MCF 10A (cell line): Measurements from ENCODE around the gene SERINC1. TPM values are rescaled to one million over a fixed set of nuclear protein-coding genes. Genes with fewer than 3 reads are reported as not detected.

Experiments used
- BruUV-seq: library from RNA; stranded (reverse); fragments of 400-500 nt; replicated peaks from 2 replicates; lab custom pipeline; 2021; lab: Mats Ljungman, UMichigan
- CTCF ChIA-PET: fragments of 300-600 bp; sonication (Branson Sonifier 250); formaldehyde crosslinking; extraction: SDS; loops from one replicate; lab custom pipeline; 2021; ENCODE audit warnings: antibody characterized with exemption, inconsistent platforms; lab: Yijun Ruan, JAX
- POLR2A ChIA-PET: fragments of 300-600, 350-650 bp; sonication (Branson Sonifier 250); formaldehyde crosslinking; extraction: SDS; loops from one replicate; lab custom pipeline; 2020; ENCODE audit warnings: antibody characterized with exemption, inconsistent platforms; lab: Yijun Ruan, JAX
- DNase-seq: peaks from one replicate; pipeline ENCODE4 v3.0.0-alpha.2; 2018; ENCODE audit not compliant: unreplicated experiment
- H3K27ac Mint-ChIP-seq: one replicate; pipeline ENCODE4 v1.8.0; 2022; ENCODE audit warnings: mild to moderate bottlenecking, low read depth, mixed read lengths; ENCODE audit not compliant: unreplicated experiment
- H3K27me3 Mint-ChIP-seq: one replicate; pipeline ENCODE4 v1.8.0; 2022; ENCODE audit warnings: mixed read lengths; ENCODE audit not compliant: insufficient read depth, unreplicated experiment
- H3K36me3 Mint-ChIP-seq: one replicate; pipeline ENCODE4 v1.8.0; 2022; ENCODE audit warnings: mild to moderate bottlenecking, moderate library complexity, mixed read lengths; ENCODE audit not compliant: insufficient read depth, unreplicated experiment
- H3K4me1 Mint-ChIP-seq: one replicate; pipeline ENCODE4 v1.8.0; 2022; ENCODE audit warnings: mixed read lengths; ENCODE audit not compliant: insufficient read depth, unreplicated experiment
- H3K4me3 Mint-ChIP-seq: one replicate; pipeline ENCODE4 v1.8.0; 2022; ENCODE audit warnings: mild to moderate bottlenecking, moderate library complexity, mixed read lengths; ENCODE audit not compliant: unreplicated experiment
- H3K9me3 Mint-ChIP-seq: one replicate; pipeline ENCODE4 v1.8.0; 2022; ENCODE audit warnings: mixed read lengths; ENCODE audit not compliant: unreplicated experiment
- intact Hi-C: fragments of 100-400 bp; cut with micrococcal nuclease; formaldehyde crosslinking; loops from 2 replicates; pipeline ENCODE4 v1.14.1; 2022
- total RNA-seq: library from RNA; stranded (reverse); gene quantifications from 2 replicates; pipeline ENCODE4 v1.2.3, GENCODE V29; 2022
- TF ChIP-seq, protein P1 (sequence below): fragments of 200-600 bp; IDR thresholded peaks from one replicate; pipeline ENCODE4 v1.8.0; 2022; ENCODE audit warnings: antibody characterized with exemption, mild to moderate bottlenecking; ENCODE audit not compliant: unreplicated experiment

Gene SERINC1
- total RNA-seq, 1 experiment from 2014 or later, result 106 TPM

DNA sequence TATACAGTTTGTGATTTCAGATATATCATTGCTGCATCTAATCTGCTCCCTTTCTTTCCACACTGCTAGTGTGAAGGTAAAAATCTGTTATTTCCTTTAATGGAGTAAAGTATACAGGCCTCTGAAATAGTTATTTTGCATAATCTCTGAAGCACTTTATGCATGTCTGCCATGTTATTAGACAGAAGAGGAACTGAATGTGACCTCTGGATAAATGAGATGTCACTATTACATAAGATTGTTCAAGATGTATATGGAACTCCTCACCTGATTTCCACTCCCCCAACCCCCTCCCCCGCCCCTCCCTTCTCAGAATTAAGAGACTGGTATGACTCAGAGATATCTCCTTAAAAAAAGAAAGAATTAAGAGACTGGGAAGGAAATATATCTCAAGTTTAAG, 26.3 kb downstream of the SERINC1 start:
- H3K4me1 Mint-ChIP-seq, result no peaks in the 10 kb centered on the region
- BruUV-seq, result no TSS peak
- H3K4me3 Mint-ChIP-seq, result no peak overlapping the region
- ChIA-PET CTCF (no interaction called here), POLR2A (interaction anchor here (1.5 kb wide), 1 partner anchor 26 kb away, joined by 5 read pairs; the partner anchor contains the start of gene SERINC1)
- no peaks in the 10 kb centered on the region for H3K27me3 Mint-ChIP-seq
- H3K27ac Mint-ChIP-seq, result no peak overlapping the region
- peaks cover 69% of the 10 kb centered on the region for H3K36me3 Mint-ChIP-seq
- no peak for DNase-seq
- TF ChIP-seq, protein P1, sequence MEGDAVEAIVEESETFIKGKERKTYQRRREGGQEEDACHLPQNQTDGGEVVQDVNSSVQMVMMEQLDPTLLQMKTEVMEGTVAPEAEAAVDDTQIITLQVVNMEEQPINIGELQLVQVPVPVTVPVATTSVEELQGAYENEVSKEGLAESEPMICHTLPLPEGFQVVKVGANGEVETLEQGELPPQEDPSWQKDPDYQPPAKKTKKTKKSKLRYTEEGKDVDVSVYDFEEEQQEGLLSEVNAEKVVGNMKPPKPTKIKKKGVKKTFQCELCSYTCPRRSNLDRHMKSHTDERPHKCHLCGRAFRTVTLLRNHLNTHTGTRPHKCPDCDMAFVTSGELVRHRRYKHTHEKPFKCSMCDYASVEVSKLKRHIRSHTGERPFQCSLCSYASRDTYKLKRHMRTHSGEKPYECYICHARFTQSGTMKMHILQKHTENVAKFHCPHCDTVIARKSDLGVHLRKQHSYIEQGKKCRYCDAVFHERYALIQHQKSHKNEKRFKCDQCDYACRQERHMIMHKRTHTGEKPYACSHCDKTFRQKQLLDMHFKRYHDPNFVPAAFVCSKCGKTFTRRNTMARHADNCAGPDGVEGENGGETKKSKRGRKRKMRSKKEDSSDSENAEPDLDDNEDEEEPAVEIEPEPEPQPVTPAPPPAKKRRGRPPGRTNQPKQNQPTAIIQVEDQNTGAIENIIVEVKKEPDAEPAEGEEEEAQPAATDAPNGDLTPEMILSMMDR, result no peak
- intact Hi-C loops, result no loop called here
- H3K9me3 Mint-ChIP-seq, result no peaks in the 10 kb centered on the region

DNA sequence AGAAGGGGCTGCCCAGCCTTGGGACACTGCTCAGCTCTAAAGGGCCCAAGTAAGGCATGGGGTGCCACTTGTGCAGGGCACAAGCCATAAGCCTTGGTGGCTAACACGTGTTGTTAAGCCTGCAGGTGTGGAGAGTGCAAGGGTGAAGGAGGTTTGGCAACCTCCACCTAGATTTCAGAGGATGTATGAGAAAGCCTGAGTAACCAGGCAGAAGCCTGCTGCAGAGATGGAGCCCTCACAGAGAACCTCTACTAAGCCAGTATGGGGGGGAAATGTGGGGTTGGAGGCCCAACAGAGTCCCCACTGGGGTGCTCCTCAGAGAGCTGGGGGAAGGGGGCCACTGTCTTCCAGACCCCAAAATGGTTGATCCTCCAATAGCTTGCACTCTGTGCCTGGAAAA, 32.6 kb downstream of the SERINC1 start:
- H3K27ac Mint-ChIP-seq, result no peak overlapping the region
- POLR2A ChIA-PET, result interaction anchor here (1.3 kb wide), 1 partner anchor 32 kb away, joined by 3 read pairs; the partner anchor contains the start of gene SERINC1
- DNase-seq, result no peak
- no peaks in the 10 kb centered on the region for H3K27me3 Mint-ChIP-seq
- CTCF ChIA-PET, result no interaction called here
- no peak overlapping the region for H3K4me3 Mint-ChIP-seq
- no TSS peak for BruUV-seq
- intact Hi-C loops, result no loop called here
- H3K36me3 Mint-ChIP-seq, result peaks cover 50% of the 10 kb centered on the region
- TF ChIP-seq, protein P1, result no peak
- no peaks in the 10 kb centered on the region for H3K4me1 Mint-ChIP-seq
- peaks cover 4% of the 10 kb centered on the region for H3K9me3 Mint-ChIP-seq

DNA sequence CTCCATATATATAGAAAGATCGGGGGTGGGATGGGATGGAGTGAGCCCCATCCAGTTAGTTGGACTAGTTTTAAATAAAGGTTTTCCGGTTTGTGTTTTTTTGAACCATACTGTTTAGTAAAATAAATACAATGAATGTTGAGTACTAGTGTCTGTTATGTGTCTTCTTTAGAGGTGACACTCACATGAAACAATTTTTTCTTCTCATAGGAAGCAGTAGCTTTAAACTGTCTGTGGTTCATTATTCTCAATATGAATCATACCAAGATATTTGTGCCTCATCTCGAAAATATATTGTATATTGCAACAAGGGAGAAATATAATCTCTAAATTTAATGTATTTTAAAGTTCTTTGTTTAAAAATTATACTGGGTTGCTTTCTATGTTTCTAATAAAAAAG, 38.8 kb downstream of the SERINC1 start:
- intact Hi-C loops, result no loop called here
- ChIA-PET CTCF (interaction anchor here (2.3 kb wide), 1 partner anchor 97 kb away, joined by 11 read pairs; no protein-coding TSS in a partner anchor), POLR2A (interaction anchor here (1.0 to 1.2 kb wide), 2 partner anchors 17 to 34 kb away, joined by 3 read pairs; partner anchors contain the start of gene HSF2)
- Mint-ChIP-seq H3K4me3 (no peak overlapping the region), H3K27me3 (no peaks in the 10 kb centered on the region), H3K4me1 (no peaks in the 10 kb centered on the region), H3K36me3 (peaks cover 50% of the 10 kb centered on the region), H3K9me3 (no peaks in the 10 kb centered on the region), H3K27ac (no peak overlapping the region)
- no peak for DNase-seq
- TF ChIP-seq, protein P1, result no peak
- BruUV-seq, result no TSS peak

DNA sequence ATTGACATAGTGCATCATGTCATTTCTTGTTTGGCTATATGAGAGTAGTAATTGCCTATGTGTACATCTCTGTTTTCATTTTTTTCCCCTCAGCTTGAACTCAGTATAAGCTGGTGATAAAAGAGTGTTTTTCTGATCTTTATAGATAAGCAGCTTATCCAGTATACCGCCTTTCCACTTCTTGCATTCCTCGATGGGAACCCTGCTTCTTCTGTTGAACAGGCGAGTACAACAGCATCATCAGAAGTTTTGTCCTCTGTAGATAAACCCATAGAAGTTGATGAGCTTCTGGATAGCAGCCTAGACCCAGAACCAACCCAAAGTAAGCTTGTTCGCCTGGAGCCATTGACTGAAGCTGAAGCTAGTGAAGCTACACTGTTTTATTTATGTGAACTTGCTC, 39.8 kb downstream of the SERINC1 start:
- Mint-ChIP-seq H3K27ac (no peak overlapping the region), H3K36me3 (peaks cover 46% of the 10 kb centered on the region), H3K4me3 (no peak overlapping the region), H3K9me3 (no peaks in the 10 kb centered on the region), H3K27me3 (no peaks in the 10 kb centered on the region), H3K4me1 (no peaks in the 10 kb centered on the region)
- POLR2A ChIA-PET, result interaction anchor here (1.8 kb wide), 1 partner anchor 40 kb away, joined by 4 read pairs; the partner anchor contains the start of gene SERINC1
- TF ChIP-seq, protein P1, result no peak
- CTCF ChIA-PET, result interaction anchor here (0.6 to 2.3 kb wide), 2 partner anchors 70 to 98 kb away, joined by 3 to 11 read pairs; no protein-coding TSS in a partner anchor
- intact Hi-C loops, result no loop called here
- no TSS peak for BruUV-seq
- no peak for DNase-seq
